ENCODE data around the gene ATOSB. TPM values are rescaled to one million over a fixed set of nuclear protein-coding genes. Genes with fewer than 3 reads are reported as not detected.

The ATOSB gene
- total and polyA plus RNA-seq, 12 donors = 12.1 to 51.2 (median 18.0) TPM

- 0 to 1% (median 1%) methylated on average over 29 to 57 of the region's 57 CpGs for WGBS, 4 donors
- intact Hi-C loops (cut with DNase I) = no loop called here
- peak; percentile 92 to 99 (median 97) for DNase-seq
- peak; percentile 43 to 66 for TF ChIP-seq POLR2A (IDR thresholded peaks at IDR 0.05)
- no peak for TF ChIP-seq CTCF (IDR thresholded peaks at IDR 0.05)
- Histone ChIP-seq H3K27me3 (no peaks in the 10 kb centered on the region), H3K9me3 (replicated peaks in 1 of 3) (no peaks in the 10 kb centered on the region), H3K4me3 (peak within 1 kb of the TSS; percentile 42 to 78 (median 62)), H3K36me3 (replicated peaks in 1 of 2) (peaks cover 0 to 60% of the 10 kb centered on the region in 2 donors), H3K27ac (peak within 1 kb of the TSS; percentile 54 to 89 (median 70)), H3K4me1 (replicated peaks in 1 of 2) (peaks cover 7 to 18% of the 10 kb centered on the region in 2 donors)
Measured at GRCh38 chr9:35102769-35103659, 12.6 kb downstream of the ATOSB start, which contains the start of gene STOML2. STOML2 (minus strand) TSS chr9:35103131; CDS start chr9:35103094, 37 bp downstream.

GRCh38 chr9:35102465-35102768 is 13.2 kb downstream of the ATOSB start:
- WGBS, 4 donors = 2 to 34% (median 4%) methylated on average over 2 to 10 of the region's 10 CpGs
- intact Hi-C loops (cut with DNase I) = no loop called here
- peak overlapping the region; percentile 42 to 78 (median 62) for H3K4me3 ChIP-seq
- peaks cover 0 to 54% of the 10 kb centered on the region in 2 donors for H3K36me3 ChIP-seq (replicated peaks in 1 of 2)
- H3K27ac ChIP-seq = peak overlapping the region in 4 of 5 donors; percentile 63 to 89 (median 77)
- TF ChIP-seq POLR2A (IDR thresholded peaks at IDR 0.05) (no peak), CTCF (IDR thresholded peaks at IDR 0.05) (no peak)
- no peaks in the 10 kb centered on the region for H3K27me3 ChIP-seq
- peaks cover 7 to 18% of the 10 kb centered on the region in 2 donors for H3K4me1 ChIP-seq (replicated peaks in 1 of 2)
- DNase-seq = no peak
- H3K9me3 ChIP-seq (replicated peaks in 1 of 3) = no peaks in the 10 kb centered on the region

- H3K4me3 ChIP-seq = no peak overlapping the region
- 71 to 90% (median 81%) methylated on average over 3 of the region's 3 CpGs for WGBS, 4 donors
- peaks cover 14 to 21% of the 10 kb centered on the region in 2 donors for H3K4me1 ChIP-seq (replicated peaks in 1 of 2)
- H3K27ac ChIP-seq = no peak overlapping the region
- H3K27me3 ChIP-seq = no peaks in the 10 kb centered on the region
- H3K36me3 ChIP-seq (replicated peaks in 1 of 2) = peaks cover 0 to 37% of the 10 kb centered on the region in 2 donors
- TF ChIP-seq CTCF (IDR thresholded peaks at IDR 0.05) (no peak), POLR2A (IDR thresholded peaks at IDR 0.05) (no peak)
- H3K9me3 ChIP-seq (replicated peaks in 1 of 3) = no peaks in the 10 kb centered on the region
- intact Hi-C loops (cut with DNase I) = loop anchor here (5.0 to 10.0 kb wide), 3 partner anchors 113 to 200 kb away; partner anchors contain the start of gene DNAJB5 (in 1 of the 2)
- DNase-seq = peak in 1 of 7 donors; percentile 7
Measured at GRCh38 chr9:35097573-35097972, 18.1 kb downstream of the ATOSB start.

- Histone ChIP-seq H3K9me3 (replicated peaks in 1 of 3) (no peaks in the 10 kb centered on the region), H3K27ac (peak within 1 kb of the TSS; percentile 92 to 99 (median 97)), H3K4me3 (peak within 1 kb of the TSS; percentile 47 to 97 (median 91)), H3K27me3 (no peaks in the 10 kb centered on the region), H3K36me3 (replicated peaks in 1 of 2) (peaks cover 0 to 49% of the 10 kb centered on the region in 2 donors), H3K4me1 (replicated peaks in 1 of 2) (peaks cover 7 to 10% of the 10 kb centered on the region in 2 donors)
- DNase-seq = peak; percentile 87 to 94 (median 92)
- peak; percentile 47 to 91 (median 82) for TF ChIP-seq CTCF (IDR thresholded peaks at IDR 0.05)
- TF ChIP-seq POLR2A (IDR thresholded peaks at IDR 0.05) = peak; percentile 67 to 71
- intact Hi-C loops (cut with DNase I) = loop anchor here (5.0 to 10.0 kb wide), 3 partner anchors 111 to 199 kb away; partner anchors contain the start of gene DNAJB5 (in 1 of the 2)
- 0 to 1% (median 0%) methylated on average over 28 to 53 of the region's 53 CpGs for WGBS, 4 donors
Measured at GRCh38 chr9:35096035-35096849, 19.4 kb downstream of the ATOSB start, which contains the start of gene PIGO. PIGO (minus strand) TSS chr9:35096591; CDS start chr9:35095565, 1,026 bp downstream.
